AG04450 (cell line): ENCODE measurements around the gene CYGB. TPM values are rescaled to one million over a fixed set of nuclear protein-coding genes. Genes with fewer than 3 reads are reported as not detected.
A peak's percentile ranks its signal among the peaks of the same experiment; 100 is the strongest.

Experiments
- CTCF ChIA-PET: fragments of 300-600, 350-600 bp; formaldehyde crosslinking; extraction: SDS; loops from one replicate; lab custom pipeline; 2022; ENCODE audit warnings: antibody characterized with exemption, inconsistent platforms; lab: Charles Lee
- POLR2A ChIA-PET: fragments of 350-600 bp; formaldehyde crosslinking; extraction: SDS; loops from one replicate; lab custom pipeline; 2021; ENCODE audit warnings: antibody characterized with exemption, inconsistent platforms; lab: Yijun Ruan, JAX
- DNase-seq: peaks from one replicate; pipeline ENCODE4 v3.0.0-alpha.2; 2011; ENCODE audit warnings: low read depth, low spot score
- H3K27ac ChIP-seq: one replicate; pipeline ENCODE4 v1.5.1; 2012; ENCODE audit warnings: low read depth, low read length, control low read depth
- H3K27me3 ChIP-seq: one replicate; pipeline ENCODE4 v1.6.0; 2012; ENCODE audit warnings: low read length; ENCODE audit not compliant: control insufficient read depth, insufficient read depth
- H3K4me3 ChIP-seq: 2 replicates; pipeline ENCODE4 v1.5.1; 2011; ENCODE audit warnings: mild to moderate bottlenecking, low read depth, low read length, control low read depth
- H3K9me3 ChIP-seq: 2 replicates; pipeline ENCODE4 v1.5.1; 2012; ENCODE audit warnings: low read length; ENCODE audit not compliant: control insufficient read depth, insufficient read depth
- polyA plus RNA-seq: library from polyadenylated mRNA; depleted of rRNA; stranded (reverse); fragments of >200 nt; gene quantifications from 2 replicates; pipeline ENCODE4 v1.2.3, GENCODE V29; 2011
- TF ChIP-seq, protein P1 (sequence below): IDR thresholded peaks from 2 replicates; pipeline ENCODE4 v1.5.1; 2011; ENCODE audit warnings: low read depth, low read length, control low read depth, inconsistent platforms

The CYGB gene
- polyA plus RNA-seq, 1 experiment = 7.4 TPM

- H3K27ac ChIP-seq = peak overlapping the region; percentile 21
- POLR2A ChIA-PET = no interaction called here
These were observed 46.0 kb downstream of the CYGB start for GRCh38 chr17:76491271-76492122.

DNA sequence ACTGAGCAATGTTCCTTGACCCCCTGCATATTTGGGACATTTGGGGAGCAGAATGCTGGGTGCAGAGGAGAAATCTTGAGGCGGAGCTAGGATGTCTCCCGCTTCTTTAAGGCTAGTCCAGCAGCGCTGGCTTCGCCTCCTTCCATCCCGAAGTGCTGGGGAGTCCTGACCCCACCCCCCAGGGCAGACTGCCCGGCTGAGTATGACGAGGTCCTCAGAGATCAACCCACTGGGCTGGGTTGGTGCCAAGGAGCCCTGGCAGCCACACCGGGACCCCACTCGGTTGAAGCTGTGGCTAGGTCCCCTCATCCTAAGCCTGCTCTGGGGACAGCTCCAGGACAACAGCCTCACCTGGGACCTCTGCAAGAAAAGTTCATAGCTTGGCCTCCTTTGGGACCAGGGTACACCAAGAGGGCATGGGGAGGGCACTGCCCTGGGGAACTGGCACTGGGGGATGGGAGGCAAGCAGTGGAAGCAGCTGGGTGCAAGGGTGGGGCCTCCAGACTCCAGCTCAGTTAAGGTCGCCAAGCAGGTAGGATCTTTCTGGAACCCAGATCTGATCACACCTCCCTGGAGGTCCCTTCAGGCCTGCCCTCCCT lies 47.3 kb downstream of the CYGB start:
- no peak for DNase-seq
- H3K27me3 ChIP-seq = no peaks in the 10 kb centered on the region
- ChIA-PET POLR2A (no interaction called here), CTCF (interaction anchor here (1.1 kb wide), 1 partner anchor 23 kb away, joined by 3 read pairs; no protein-coding TSS in a partner anchor)
- no peak overlapping the region for H3K27ac ChIP-seq
- H3K9me3 ChIP-seq = no peaks in the 10 kb centered on the region
- H3K4me3 ChIP-seq = no peak overlapping the region
- TF ChIP-seq, protein P1, sequence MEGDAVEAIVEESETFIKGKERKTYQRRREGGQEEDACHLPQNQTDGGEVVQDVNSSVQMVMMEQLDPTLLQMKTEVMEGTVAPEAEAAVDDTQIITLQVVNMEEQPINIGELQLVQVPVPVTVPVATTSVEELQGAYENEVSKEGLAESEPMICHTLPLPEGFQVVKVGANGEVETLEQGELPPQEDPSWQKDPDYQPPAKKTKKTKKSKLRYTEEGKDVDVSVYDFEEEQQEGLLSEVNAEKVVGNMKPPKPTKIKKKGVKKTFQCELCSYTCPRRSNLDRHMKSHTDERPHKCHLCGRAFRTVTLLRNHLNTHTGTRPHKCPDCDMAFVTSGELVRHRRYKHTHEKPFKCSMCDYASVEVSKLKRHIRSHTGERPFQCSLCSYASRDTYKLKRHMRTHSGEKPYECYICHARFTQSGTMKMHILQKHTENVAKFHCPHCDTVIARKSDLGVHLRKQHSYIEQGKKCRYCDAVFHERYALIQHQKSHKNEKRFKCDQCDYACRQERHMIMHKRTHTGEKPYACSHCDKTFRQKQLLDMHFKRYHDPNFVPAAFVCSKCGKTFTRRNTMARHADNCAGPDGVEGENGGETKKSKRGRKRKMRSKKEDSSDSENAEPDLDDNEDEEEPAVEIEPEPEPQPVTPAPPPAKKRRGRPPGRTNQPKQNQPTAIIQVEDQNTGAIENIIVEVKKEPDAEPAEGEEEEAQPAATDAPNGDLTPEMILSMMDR = no peak

More at GRCh38 chr17:76491271-76492122, 46.0 kb downstream of the CYGB start:
- Histone ChIP-seq H3K9me3 (no peaks in the 10 kb centered on the region), H3K4me3 (no peak overlapping the region), H3K27me3 (no peaks in the 10 kb centered on the region)
- CTCF ChIA-PET = interaction anchor here (1.1 kb wide), 1 partner anchor 25 kb away, joined by 3 read pairs; no protein-coding TSS in a partner anchor
- TF ChIP-seq, protein P1 = no peak
- DNase-seq = no peak

DNA sequence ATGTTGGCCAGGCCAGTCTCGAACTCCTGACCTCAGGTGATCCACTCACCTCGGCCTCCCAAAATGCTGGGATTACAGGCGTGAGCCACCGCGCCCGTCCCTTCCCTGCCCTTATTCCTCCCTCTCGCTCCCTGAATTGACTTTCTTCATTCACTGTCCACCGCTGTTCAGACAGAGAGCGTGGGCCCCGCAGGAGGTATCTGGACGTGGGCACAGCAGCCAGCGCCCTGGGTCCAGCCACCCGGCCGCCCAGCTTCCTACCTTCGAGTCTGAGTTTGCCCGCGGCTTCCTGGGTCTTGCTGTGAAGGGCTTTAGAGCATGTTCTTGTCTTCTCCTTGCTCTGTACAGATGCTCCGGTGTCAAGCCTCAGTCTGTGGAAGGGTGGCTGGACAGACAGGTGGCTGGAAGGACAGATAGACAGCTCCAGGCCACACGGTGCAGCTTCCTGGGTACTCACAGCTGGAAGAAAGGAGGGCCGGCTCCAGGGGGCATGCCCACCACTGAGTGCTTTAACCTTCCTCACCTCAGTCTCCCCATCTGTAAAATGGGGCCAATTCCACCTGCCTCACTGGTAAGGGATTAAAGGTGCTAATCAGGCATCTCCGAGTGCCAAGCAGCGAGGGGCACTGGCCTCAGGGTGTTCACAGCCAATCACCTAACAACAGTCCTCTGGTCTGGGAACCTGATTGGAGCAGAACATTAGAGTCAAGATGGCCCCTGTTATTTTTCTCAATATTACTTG lies 49.9 kb downstream of the CYGB start:
- POLR2A ChIA-PET = no interaction called here
- CTCF ChIA-PET = no interaction called here
- Histone ChIP-seq H3K27ac (no peak overlapping the region), H3K4me3 (no peak overlapping the region), H3K27me3 (no peaks in the 10 kb centered on the region), H3K9me3 (peaks cover 2% of the 10 kb centered on the region; the same call in 1 of the 2 replicates)
- TF ChIP-seq, protein P1 = no peak
- DNase-seq = no peak

DNA sequence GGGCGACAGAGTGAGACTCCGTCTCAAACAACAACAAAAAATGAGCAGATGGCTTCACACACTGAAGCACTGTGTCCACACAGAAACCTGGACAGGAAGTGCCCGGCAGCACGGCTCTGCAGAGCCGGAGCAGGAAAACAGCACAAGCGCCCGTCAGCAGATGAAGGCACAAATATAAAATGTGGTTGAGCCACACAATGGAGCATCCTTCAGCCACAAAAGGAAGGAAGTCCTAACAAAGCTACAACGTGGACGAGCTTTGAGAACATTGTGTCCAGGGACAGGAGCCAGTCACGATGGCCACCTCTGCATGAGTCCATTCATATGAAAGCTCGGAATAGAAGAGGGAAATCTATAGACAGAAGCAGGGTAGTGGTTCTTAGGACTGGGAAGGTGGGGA lies 51.9 kb downstream of the CYGB start:
- Histone ChIP-seq H3K4me3 (no peak overlapping the region), H3K27ac (no peak overlapping the region), H3K27me3 (no peaks in the 10 kb centered on the region), H3K9me3 (peaks cover 2% of the 10 kb centered on the region; the same call in 1 of the 2 replicates)
- POLR2A ChIA-PET = interaction anchor here (1.6 kb wide), 1 partner anchor 7 kb away, joined by 4 read pairs; no protein-coding TSS in a partner anchor
- TF ChIP-seq, protein P1 = no peak
- no peak for DNase-seq
- CTCF ChIA-PET = interaction anchor here (0.7 to 1.3 kb wide), 3 partner anchors 27 to 115 kb away, joined by 3 to 7 read pairs (median 7); no protein-coding TSS in a partner anchor
